Mesenchymal stem cell (in vitro differentiated cells and primary cell): ENCODE measurements around the gene KRTAP10-7.
"Not testable (repeated sequence)": the region's sequence is repeated elsewhere in the genome, so short reads cannot be mapped to it uniquely, and the experiment has no call there.

Source experiments
- DNase-seq: peaks from one replicate; pipeline ENCODE4 v3.0.0-alpha.2; 2013
- H2AFZ ChIP-seq: one replicate; pipeline ENCODE4 v1.6.1; 2013; ENCODE audit warnings: low read depth, mild to moderate bottlenecking, control low read depth, inconsistent platforms, low read length, moderate library complexity
- H2AK5ac ChIP-seq: 2 replicates; pipeline ENCODE4 v1.6.1; 2013; ENCODE audit warnings: low read length, moderate library complexity, mild to moderate bottlenecking, inconsistent platforms; ENCODE audit not compliant: severe bottlenecking
- H2BK120ac ChIP-seq: one replicate; pipeline ENCODE4 v1.6.1; 2013; ENCODE audit warnings: low read depth, mild to moderate bottlenecking, inconsistent platforms, low read length, moderate library complexity
- H2BK12ac ChIP-seq, 2 experiments: one replicate each; pipeline ENCODE4 v1.6.1; 2013; ENCODE audit warnings: inconsistent platforms in 2 of 2, low read length in 2 of 2, mild to moderate bottlenecking in 2 of 2, moderate library complexity in 2 of 2, control low read depth in 1 of 2
- H2BK15ac ChIP-seq: one replicate; pipeline ENCODE4 v1.6.1; 2013; ENCODE audit warnings: mild to moderate bottlenecking, low read depth, inconsistent platforms; ENCODE audit not compliant: poor library complexity, severe bottlenecking
- H2BK5ac ChIP-seq: 2 replicates; pipeline ENCODE4 v1.6.1; 2013; ENCODE audit warnings: low read depth, mild to moderate bottlenecking, low read length, control low read depth, inconsistent platforms; ENCODE audit not compliant: poor library complexity, severe bottlenecking
- H3K14ac ChIP-seq, 2 experiments: one replicate each; pipeline ENCODE4 v1.6.1; 2013; ENCODE audit warnings: inconsistent platforms in 2 of 2, low read length in 2 of 2, control low read depth in 1 of 2, mild to moderate bottlenecking in 1 of 2, moderate library complexity in 1 of 2
- H3K18ac ChIP-seq, 2 experiments: one replicate each; pipeline ENCODE4 v1.6.1; 2013; ENCODE audit warnings: inconsistent platforms in 2 of 2, low read length in 2 of 2, control low read depth in 1 of 2, low read depth in 1 of 2, mild to moderate bottlenecking in 1 of 2
- H3K23ac ChIP-seq, 2 experiments: one replicate each; pipeline ENCODE4 v1.6.1; 2013; ENCODE audit warnings: inconsistent platforms in 2 of 2, low read length in 2 of 2, mild to moderate bottlenecking in 2 of 2, moderate library complexity in 2 of 2, control low read depth in 1 of 2
- H3K27ac ChIP-seq: 2 replicates; pipeline ENCODE4 v1.5.1; 2013; ENCODE audit warnings: mild to moderate bottlenecking, moderate library complexity, low read length, control low read depth, inconsistent platforms; ENCODE audit not compliant: poor library complexity, severe bottlenecking
- H3K27me3 ChIP-seq, 2 experiments: 2 replicates each; pipeline versions ENCODE4 v1.6.1 to v1.7.0; 2013; ENCODE audit warnings: low read length in 2 of 2, mild to moderate bottlenecking in 2 of 2, moderate library complexity in 2 of 2, control low read depth in 1 of 2, inconsistent platforms in 1 of 2; ENCODE audit not compliant: control insufficient read depth in 1 of 2, insufficient read depth in 1 of 2
- H3K36me3 ChIP-seq, 2 experiments: 2 replicates each; pipeline versions ENCODE4 v1.6.1 to v1.7.0; 2013; ENCODE audit warnings: low read length in 2 of 2, control low read depth in 1 of 2, inconsistent platforms in 1 of 2, low read depth in 1 of 2, mild to moderate bottlenecking in 1 of 2; ENCODE audit not compliant: insufficient read depth in 2 of 2, control insufficient read depth in 1 of 2
- H3K4ac ChIP-seq, 2 experiments: one replicate each; pipeline ENCODE4 v1.6.1; 2013; ENCODE audit warnings: inconsistent platforms in 2 of 2, low read length in 2 of 2, mild to moderate bottlenecking in 2 of 2, moderate library complexity in 2 of 2, control low read depth in 1 of 2, low read depth in 1 of 2
- H3K4me1 ChIP-seq: 2 replicates; pipeline ENCODE4 v1.6.1; 2013; ENCODE audit warnings: low read depth, low read length, control low read depth; ENCODE audit not compliant: control insufficient read depth, insufficient read depth
- H3K4me2 ChIP-seq: 2 replicates; pipeline ENCODE4 v1.6.1; 2013; ENCODE audit warnings: low read length, mild to moderate bottlenecking, inconsistent platforms; ENCODE audit not compliant: poor library complexity, severe bottlenecking
- H3K4me3 ChIP-seq, 2 experiments: 2 replicates each; pipeline versions ENCODE4 v1.5.1 to v1.7.0; 2013; ENCODE audit warnings: low read length in 2 of 2, mild to moderate bottlenecking in 2 of 2, control low read depth in 1 of 2, low read depth in 1 of 2; ENCODE audit not compliant: insufficient read depth in 1 of 2
- H3K79me1 ChIP-seq: replicated peaks from 2 replicates; pipeline ENCODE4 v1.6.1; 2013; ENCODE audit warnings: mild to moderate bottlenecking, control low read depth, low read length, inconsistent platforms; ENCODE audit not compliant: poor library complexity, severe bottlenecking
- H3K9ac ChIP-seq: 2 replicates; pipeline ENCODE4 v1.7.0; 2013; ENCODE audit warnings: mild to moderate bottlenecking, low read length, moderate library complexity
- H3K9me3 ChIP-seq: 2 replicates; pipeline ENCODE4 v1.7.0; 2013; ENCODE audit warnings: mild to moderate bottlenecking, low read length; ENCODE audit not compliant: control insufficient read depth
- H4K8ac ChIP-seq: one replicate; pipeline ENCODE4 v1.6.1; 2013; ENCODE audit warnings: inconsistent platforms, mild to moderate bottlenecking, low read length, moderate library complexity
- H4K91ac ChIP-seq: one replicate; pipeline ENCODE4 v1.6.1; 2013; ENCODE audit warnings: mild to moderate bottlenecking, low read length, inconsistent platforms
- WGBS: methylation state at CpG from one replicate; pipeline ENCODE4 v1.1.7; 2013; ENCODE audit warnings: mixed read lengths; 5-methylcytosine and 5-hydroxymethylcytosine counted together

KRTAP10-7 gene

GRCh38 chr21:44625756-44626155 lies 25.4 kb downstream of the KRTAP10-7 start:
- no peak overlapping the region for H2AFZ ChIP-seq
- no peaks in the 10 kb centered on the region for H3K79me1 ChIP-seq
- H3K4me1 ChIP-seq: no peaks in the 10 kb centered on the region
- no peak overlapping the region for H3K23ac ChIP-seq
- DNase-seq: no peak
- H2AK5ac ChIP-seq: no peak overlapping the region
- H2BK5ac ChIP-seq: no peak overlapping the region
- no peak overlapping the region for H3K18ac ChIP-seq
- H2BK120ac ChIP-seq: no peak overlapping the region
- H3K4me3 ChIP-seq: no peak overlapping the region
- no peaks in the 10 kb centered on the region for H3K27me3 ChIP-seq
- H3K4me2 ChIP-seq: no peak overlapping the region
- no peak overlapping the region for H3K9ac ChIP-seq
- no peak overlapping the region for H3K4ac ChIP-seq
- H3K9me3 ChIP-seq: peaks cover 42% of the 10 kb centered on the region
- H2BK12ac ChIP-seq: no peak overlapping the region
- no peaks in the 10 kb centered on the region for H3K36me3 ChIP-seq
- H2BK15ac ChIP-seq: no peak overlapping the region
- H3K27ac ChIP-seq: no peak overlapping the region
- no peak overlapping the region for H4K91ac ChIP-seq
- WGBS: 79% methylated on average over 4 of the region's 7 CpGs
- no peak overlapping the region for H3K14ac ChIP-seq
- H4K8ac ChIP-seq: no peak overlapping the region

GRCh38 chr21:44626262-44626661 lies 25.9 kb downstream of the KRTAP10-7 start:
- no peak overlapping the region for H2AK5ac ChIP-seq
- no peak overlapping the region for H3K18ac ChIP-seq
- no peak overlapping the region for H2BK12ac ChIP-seq
- H4K8ac ChIP-seq: no peak overlapping the region
- no peak overlapping the region for H2BK15ac ChIP-seq
- no peak overlapping the region for H3K4me3 ChIP-seq
- no peak overlapping the region for H4K91ac ChIP-seq
- WGBS: 74% methylated on average over 10 of the region's 10 CpGs
- peaks cover 47% of the 10 kb centered on the region for H3K9me3 ChIP-seq
- H3K4me1 ChIP-seq: no peaks in the 10 kb centered on the region
- DNase-seq: no peak
- no peak overlapping the region for H2AFZ ChIP-seq
- H2BK5ac ChIP-seq: no peak overlapping the region
- H3K79me1 ChIP-seq: no peaks in the 10 kb centered on the region
- H3K27me3 ChIP-seq: no peaks in the 10 kb centered on the region
- no peak overlapping the region for H3K4me2 ChIP-seq
- H3K27ac ChIP-seq: no peak overlapping the region
- no peak overlapping the region for H3K4ac ChIP-seq
- no peak overlapping the region for H2BK120ac ChIP-seq
- H3K14ac ChIP-seq: no peak overlapping the region
- H3K23ac ChIP-seq: no peak overlapping the region
- H3K9ac ChIP-seq: no peak overlapping the region
- H3K36me3 ChIP-seq: no peaks in the 10 kb centered on the region

- no peak for DNase-seq
- no peak within 1 kb of the TSS for H2AFZ ChIP-seq
- H3K36me3 ChIP-seq: no peaks in the 10 kb centered on the region
- no peak within 1 kb of the TSS for H3K4me2 ChIP-seq
- H2BK15ac ChIP-seq: no peak within 1 kb of the TSS
- H4K91ac ChIP-seq: no peak within 1 kb of the TSS
- no peak within 1 kb of the TSS for H3K4me3 ChIP-seq
- WGBS: 68% methylated on average over 7 of the region's 7 CpGs
- no peak within 1 kb of the TSS for H3K14ac ChIP-seq
- no peak within 1 kb of the TSS for H3K9ac ChIP-seq
- no peak within 1 kb of the TSS for H4K8ac ChIP-seq
- H3K4ac ChIP-seq: no peak within 1 kb of the TSS
- H3K79me1 ChIP-seq: no peaks in the 10 kb centered on the region
- no peak within 1 kb of the TSS for H3K23ac ChIP-seq
- H3K9me3 ChIP-seq: peaks cover 51% of the 10 kb centered on the region
- no peak within 1 kb of the TSS for H3K27ac ChIP-seq
- H3K18ac ChIP-seq: no peak within 1 kb of the TSS
- H2BK5ac ChIP-seq: no peak within 1 kb of the TSS
- no peaks in the 10 kb centered on the region for H3K4me1 ChIP-seq
- H3K27me3 ChIP-seq: no peaks in the 10 kb centered on the region
- H2AK5ac ChIP-seq: no peak within 1 kb of the TSS
- no peak within 1 kb of the TSS for H2BK12ac ChIP-seq
- no peak within 1 kb of the TSS for H2BK120ac ChIP-seq
These were observed 26.3 kb downstream of the KRTAP10-7 start, which contains the start of gene KRTAP10-9 for GRCh38 chr21:44626673-44627143. Gene KRTAP10-9, plus strand, starts transcription at chr21:44627093. Its CDS starts 79 bp downstream, at chr21:44627172.

GRCh38 chr21:44627181-44627822 lies 26.9 kb downstream of the KRTAP10-7 start:
- not testable (repeated sequence) for H3K27me3 ChIP-seq, H4K91ac ChIP-seq
- WGBS: 80% methylated on average over 20 of the region's 20 CpGs

More at GRCh38 chr21:44627181-44627822, 26.9 kb downstream of the KRTAP10-7 start:
- H3K14ac ChIP-seq, H3K9ac ChIP-seq, H3K4ac ChIP-seq, H4K8ac ChIP-seq, H3K4me3 ChIP-seq, H2BK5ac ChIP-seq, H3K79me1 ChIP-seq, H2AK5ac ChIP-seq, H2AFZ ChIP-seq, H3K4me2 ChIP-seq, H2BK120ac ChIP-seq, H2BK15ac ChIP-seq, H3K18ac ChIP-seq, H3K36me3 ChIP-seq, H2BK12ac ChIP-seq, H3K23ac ChIP-seq, H3K27ac ChIP-seq, DNase-seq, H3K4me1 ChIP-seq: not testable (repeated sequence)
- peaks cover 55% of the 10 kb centered on the region for H3K9me3 ChIP-seq
